ENCODE results near the gene PPHLN1.

The PPHLN1 gene

GRCh38 chr12:42444192-42444943 lies 118.4 kb downstream of the PPHLN1 start:
- DNase-seq = no peak

- no peak for DNase-seq
Observed at GRCh38 chr12:42445891-42446290, 119.9 kb downstream of the PPHLN1 start.

GRCh38 chr12:42446761-42447160 lies 120.8 kb downstream of the PPHLN1 start:
- DNase-seq = no peak

GRCh38 chr12:42447371-42447786 lies 121.4 kb downstream of the PPHLN1 start:
- no peak for DNase-seq

GRCh38 chr12:42448841-42449240 lies 122.9 kb downstream of the PPHLN1 start:
- DNase-seq = no peak

- no peak for DNase-seq
Observed at GRCh38 chr12:42450248-42450647, 124.3 kb downstream of the PPHLN1 start.

- DNase-seq = no peak
Observed at GRCh38 chr12:42458575-42458974, 132.6 kb downstream of the PPHLN1 start.

GRCh38 chr12:42459336-42459847 lies 133.4 kb downstream of the PPHLN1 start:
- DNase-seq = no peak

- no peak for DNase-seq
Observed at GRCh38 chr12:42462486-42462885, 136.5 kb downstream of the PPHLN1 start.

- no peak for DNase-seq
Observed at GRCh38 chr12:42463671-42464070, 137.7 kb downstream of the PPHLN1 start.

- no peak for DNase-seq
Observed at GRCh38 chr12:42468341-42468821, 142.4 kb downstream of the PPHLN1 start.

GRCh38 chr12:42468921-42469320 lies 143.0 kb downstream of the PPHLN1 start:
- DNase-seq = no peak

- peak; percentile 89 for DNase-seq
Observed at GRCh38 chr12:42469355-42470175, 143.6 kb downstream of the PPHLN1 start.

- DNase-seq = no peak
Observed at GRCh38 chr12:42472376-42472775, 146.4 kb downstream of the PPHLN1 start.

- DNase-seq = no peak
Observed at GRCh38 chr12:42473130-42473529, 147.2 kb downstream of the PPHLN1 start.

GRCh38 chr12:42473561-42473960 lies 147.6 kb downstream of the PPHLN1 start:
- DNase-seq = no peak

- DNase-seq = peak; percentile 68
Observed at GRCh38 chr12:42474391-42474790, 148.4 kb downstream of the PPHLN1 start.

- peak; percentile 25 for DNase-seq
Observed at GRCh38 chr12:42475106-42475505, 149.1 kb downstream of the PPHLN1 start.

GRCh38 chr12:42477941-42478340 lies 152.0 kb downstream of the PPHLN1 start:
- no peak for DNase-seq

- DNase-seq = no peak
Observed at GRCh38 chr12:42481368-42481767, 155.4 kb downstream of the PPHLN1 start.

- no peak for DNase-seq
Observed at GRCh38 chr12:42482041-42482747, 156.2 kb downstream of the PPHLN1 start.

- DNase-seq = peak; percentile 39
Observed at GRCh38 chr12:42482748-42483520, 157.0 kb downstream of the PPHLN1 start.

- DNase-seq = no peak
Observed at GRCh38 chr12:42483521-42483790, 157.5 kb downstream of the PPHLN1 start.
